PC-3 (cell line): ENCODE measurements around the gene PIGH. TPM values are rescaled to one million over a fixed set of nuclear protein-coding genes. Genes with fewer than 3 reads are reported as not detected.
A peak's percentile ranks its signal among the peaks of the same experiment; 100 is the strongest.

Experiments
- ATAC-seq: fragments of 200-7000 bp; cut with Tn5 transposase; 2 replicates; pipeline ENCODE4 v1.9.1; 2020; ENCODE audit warnings: mild to moderate bottlenecking, moderate library complexity
- BruUV-seq: library from RNA; stranded (reverse); fragments of 400-500 nt; replicated peaks from 2 replicates; lab custom pipeline; 2021; lab: Mats Ljungman, UMichigan
- CTCF ChIA-PET: fragments of 300-600 bp; sonication (Branson Sonifier 250); formaldehyde crosslinking; loops from one replicate; lab custom pipeline; 2022; ENCODE audit warnings: antibody characterized with exemption; lab: Charles Lee
- POLR2A ChIA-PET: fragments of 300-600 bp; sonication (Branson Sonifier 250); formaldehyde crosslinking; loops from one replicate; lab custom pipeline; 2022; ENCODE audit warnings: antibody characterized with exemption; ENCODE audit not compliant: unreplicated experiment; lab: Charles Lee
- DNase-seq: peaks from one replicate; pipeline ENCODE4 v3.0.0-alpha.2; 2015
- H2AFZ ChIP-seq: fragments of 300-600 bp; sonication (generic); 2 replicates; pipeline ENCODE4 v1.6.0; 2016; ENCODE audit warnings: antibody characterized with exemption, low read length
- H3F3A ChIP-seq: fragments of 300-600 bp; sonication (generic); one replicate; pipeline ENCODE4 v1.6.0; 2017; ENCODE audit warnings: antibody characterized with exemption, low read length, control low read depth, mild to moderate bottlenecking; ENCODE audit not compliant: unreplicated experiment
- H3K27ac ChIP-seq: fragments of 300-600 bp; sonication (generic); 2 replicates; pipeline ENCODE4 v1.5.1; 2016; ENCODE audit warnings: mild to moderate bottlenecking, low read length
- H3K27me3 ChIP-seq: fragments of 300-600 bp; sonication (generic); 2 replicates; pipeline ENCODE4 v1.6.1; 2016; ENCODE audit warnings: low read length, mixed read lengths
- H3K36me3 ChIP-seq: fragments of 300-600 bp; sonication (generic); 2 replicates; pipeline ENCODE4 v1.6.1; 2016; ENCODE audit warnings: low read depth, mixed run types, low read length, mixed read lengths
- H3K4me1 ChIP-seq: fragments of 300-600 bp; sonication (generic); 2 replicates; pipeline ENCODE4 v1.5.1; 2016; ENCODE audit warnings: low read length; ENCODE audit not compliant: insufficient read depth
- H3K4me2 ChIP-seq: fragments of 300-600 bp; sonication (generic); 2 replicates; pipeline ENCODE4 v1.6.0; 2016; ENCODE audit warnings: low read length
- H3K4me3 ChIP-seq: fragments of 300-600 bp; sonication (generic); 2 replicates; pipeline ENCODE4 v1.5.1; 2016; ENCODE audit warnings: mild to moderate bottlenecking, low read length, mixed read lengths
- H3K79me2 ChIP-seq: fragments of 300-600 bp; sonication (generic); 2 replicates; pipeline ENCODE4 v1.6.1; 2017; ENCODE audit warnings: low read length, mixed read lengths
- H3K9ac ChIP-seq: fragments of 300-600 bp; sonication (generic); 2 replicates; pipeline ENCODE4 v1.6.0; 2016; ENCODE audit warnings: mild to moderate bottlenecking, low read length
- H3K9me2 ChIP-seq: fragments of 300-600 bp; sonication (generic); replicated peaks from 2 replicates; pipeline ENCODE4 v1.6.1; 2016; ENCODE audit warnings: mixed run types, low read length, mixed read lengths
- H3K9me3 ChIP-seq: fragments of 300-600 bp; sonication (generic); 2 replicates; pipeline ENCODE4 v1.6.1; 2016; ENCODE audit warnings: low read length, mixed read lengths
- H4K20me1 ChIP-seq: fragments of 300-600 bp; sonication (generic); 2 replicates; pipeline ENCODE4 v1.6.1; 2016; ENCODE audit warnings: low read length, mixed read lengths
- EZH2 ChIP-seq: fragments of 300-600 bp; sonication (generic); IDR thresholded peaks from one replicate; pipeline ENCODE4 v1.6.1; 2017; ENCODE audit warnings: antibody characterized with exemption, mild to moderate bottlenecking, low read length; ENCODE audit not compliant: unreplicated experiment
- EZH2phosphoT487 ChIP-seq: fragments of 300-600 bp; sonication (generic); IDR thresholded peaks from 2 replicates; pipeline ENCODE4 v1.6.1; 2018; ENCODE audit warnings: mild to moderate bottlenecking, antibody characterized with exemption, low read length, borderline replicate concordance
- intact Hi-C: fragments of 100-400 bp; cut with micrococcal nuclease; formaldehyde crosslinking; loops from 2 replicates; pipeline ENCODE4 v1.9.0; 2023
- total RNA-seq: library from RNA; depleted of rRNA; stranded (reverse); fragments of >200 nt; gene quantifications from 2 replicates; pipeline ENCODE4 v1.2.3, GENCODE V29; 2014
- TF ChIP-seq, protein P1 (sequence below): fragments of 300-600 bp; sonication (generic); conservative IDR thresholded peaks from 2 replicates; pipeline ENCODE4 v1.5.1; 2017; ENCODE audit warnings: antibody characterized with exemption, low read depth, mild to moderate bottlenecking, low read length

PIGH gene
- total RNA-seq, 1 experiment from 2014 or later = 66.4 TPM

DNA sequence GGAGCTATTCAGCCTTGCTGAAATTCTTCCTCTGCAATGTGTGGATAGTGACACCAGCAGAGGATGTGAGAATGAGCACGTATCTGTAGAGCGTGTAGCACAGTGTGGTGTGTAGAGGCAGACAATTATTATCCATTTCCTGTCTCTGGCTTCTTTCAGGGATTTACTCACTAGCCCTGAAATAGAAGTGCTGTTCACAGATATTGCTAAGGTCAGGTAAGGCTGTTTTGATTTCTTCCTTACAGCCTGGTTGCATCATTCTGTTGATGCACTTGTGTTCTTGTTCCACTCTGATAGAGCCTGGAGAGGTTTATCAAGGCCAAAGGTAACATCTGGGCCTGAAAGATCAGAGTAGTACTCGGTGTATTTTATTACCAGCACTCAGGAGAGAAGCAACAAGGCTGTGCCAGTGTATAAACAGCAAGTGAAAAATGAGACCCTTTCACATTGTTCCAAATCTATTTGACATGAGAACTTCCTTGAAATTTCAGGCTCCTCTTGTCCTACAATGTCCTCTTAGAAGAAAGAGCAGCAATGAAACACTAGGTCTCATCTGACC is 36.4 kb upstream of the PIGH start:
- ChIA-PET POLR2A (interaction anchor here (1.2 kb wide), 1 partner anchor 14 kb away, joined by 7 read pairs; no protein-coding TSS in a partner anchor), CTCF (interaction anchor here (0.6 to 1.0 kb wide), 2 partner anchors 30 to 282 kb away, joined by 3 to 5 read pairs; no protein-coding TSS in a partner anchor)
- H3K9ac ChIP-seq = no peak overlapping the region
- H3K9me3 ChIP-seq = no peaks in the 10 kb centered on the region
- no peak overlapping the region for H3K27ac ChIP-seq
- no peaks in the 10 kb centered on the region for H3K27me3 ChIP-seq
- no peaks in the 10 kb centered on the region for H4K20me1 ChIP-seq
- H3K36me3 ChIP-seq = no peaks in the 10 kb centered on the region
- intact Hi-C loops = no loop called here
- TF ChIP-seq, protein P1, sequence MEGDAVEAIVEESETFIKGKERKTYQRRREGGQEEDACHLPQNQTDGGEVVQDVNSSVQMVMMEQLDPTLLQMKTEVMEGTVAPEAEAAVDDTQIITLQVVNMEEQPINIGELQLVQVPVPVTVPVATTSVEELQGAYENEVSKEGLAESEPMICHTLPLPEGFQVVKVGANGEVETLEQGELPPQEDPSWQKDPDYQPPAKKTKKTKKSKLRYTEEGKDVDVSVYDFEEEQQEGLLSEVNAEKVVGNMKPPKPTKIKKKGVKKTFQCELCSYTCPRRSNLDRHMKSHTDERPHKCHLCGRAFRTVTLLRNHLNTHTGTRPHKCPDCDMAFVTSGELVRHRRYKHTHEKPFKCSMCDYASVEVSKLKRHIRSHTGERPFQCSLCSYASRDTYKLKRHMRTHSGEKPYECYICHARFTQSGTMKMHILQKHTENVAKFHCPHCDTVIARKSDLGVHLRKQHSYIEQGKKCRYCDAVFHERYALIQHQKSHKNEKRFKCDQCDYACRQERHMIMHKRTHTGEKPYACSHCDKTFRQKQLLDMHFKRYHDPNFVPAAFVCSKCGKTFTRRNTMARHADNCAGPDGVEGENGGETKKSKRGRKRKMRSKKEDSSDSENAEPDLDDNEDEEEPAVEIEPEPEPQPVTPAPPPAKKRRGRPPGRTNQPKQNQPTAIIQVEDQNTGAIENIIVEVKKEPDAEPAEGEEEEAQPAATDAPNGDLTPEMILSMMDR = no peak
- TF ChIP-seq EZH2phosphoT487 = no peak
- TF ChIP-seq EZH2 = no peak
- H3K4me3 ChIP-seq = no peak overlapping the region
- no peaks in the 10 kb centered on the region for H3K79me2 ChIP-seq
- no peak overlapping the region for H3K4me2 ChIP-seq
- no peaks in the 10 kb centered on the region for H3F3A ChIP-seq
- no peak overlapping the region for H2AFZ ChIP-seq
- DNase-seq (no peak), ATAC-seq (peak; percentile 79)
- BruUV-seq = no TSS peak
- no peaks in the 10 kb centered on the region for H3K9me2 ChIP-seq
- H3K4me1 ChIP-seq = no peaks in the 10 kb centered on the region

DNA sequence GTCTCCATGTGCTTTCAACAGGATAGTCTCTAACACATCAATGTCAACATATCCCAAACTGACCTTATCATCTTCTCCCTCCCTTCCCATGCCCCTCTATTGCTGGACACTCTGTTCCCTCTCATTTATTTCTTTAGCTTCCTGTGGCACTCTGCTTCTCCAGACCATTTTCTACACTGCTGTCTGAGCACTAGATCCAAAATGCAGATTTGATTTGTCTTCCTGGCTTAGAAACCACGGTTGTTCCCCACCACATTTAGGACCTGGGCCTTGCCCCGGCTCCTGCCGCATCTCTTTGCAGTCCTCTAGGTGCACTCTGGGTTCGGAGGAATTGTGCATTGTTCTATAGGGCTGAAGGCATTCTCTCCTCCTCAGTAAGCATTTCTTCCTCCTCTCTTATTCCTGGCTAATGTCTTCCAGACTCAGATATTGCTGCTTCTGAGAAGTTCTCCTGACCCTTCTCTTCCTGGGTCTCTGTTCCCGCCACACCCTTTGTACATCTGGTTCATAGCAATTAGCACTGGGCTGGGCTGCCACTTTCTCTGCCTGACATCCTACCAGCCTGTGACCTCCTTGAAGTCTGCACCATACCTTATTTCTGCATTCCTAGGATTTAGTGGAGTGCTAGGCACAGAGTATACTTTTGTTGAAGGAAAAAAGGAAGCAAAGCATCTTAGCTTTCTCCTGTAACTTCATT is 33.5 kb upstream of the PIGH start:
- H3K4me1 ChIP-seq = no peaks in the 10 kb centered on the region
- DNase-seq (no peak), ATAC-seq (no peak)
- no peak overlapping the region for H3K4me3 ChIP-seq
- H3K27me3 ChIP-seq = no peaks in the 10 kb centered on the region
- H3K9me2 ChIP-seq = no peaks in the 10 kb centered on the region
- no peaks in the 10 kb centered on the region for H3F3A ChIP-seq
- ChIA-PET CTCF (no interaction called here), POLR2A (no interaction called here)
- intact Hi-C loops = no loop called here
- no peak overlapping the region for H3K4me2 ChIP-seq
- H3K9ac ChIP-seq = no peak overlapping the region
- H3K27ac ChIP-seq = no peak overlapping the region
- H4K20me1 ChIP-seq = no peaks in the 10 kb centered on the region
- no peaks in the 10 kb centered on the region for H3K79me2 ChIP-seq
- H2AFZ ChIP-seq = no peak overlapping the region
- BruUV-seq = no TSS peak
- no peak for TF ChIP-seq EZH2
- TF ChIP-seq EZH2phosphoT487 = no peak
- TF ChIP-seq, protein P1 = no peak
- no peaks in the 10 kb centered on the region for H3K36me3 ChIP-seq
- H3K9me3 ChIP-seq = no peaks in the 10 kb centered on the region

DNA sequence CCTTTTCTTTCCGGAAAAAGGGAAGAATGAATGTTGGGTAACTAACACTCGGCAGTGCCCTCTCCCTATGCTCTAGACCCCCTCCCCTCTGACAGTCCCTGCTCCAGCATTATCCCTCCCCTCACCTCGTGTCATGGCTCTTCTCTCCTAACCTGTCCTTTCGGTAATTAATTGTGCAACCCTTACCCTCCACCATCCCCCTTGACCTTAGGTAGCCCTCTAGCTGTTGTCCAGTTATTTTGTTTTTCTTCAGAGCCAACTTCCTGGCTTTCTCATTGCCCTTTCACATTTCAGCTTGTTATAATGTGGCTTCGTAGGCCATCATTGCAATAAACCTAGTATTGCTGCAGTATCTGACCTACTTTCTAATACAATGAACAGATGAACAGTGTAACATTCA is 30.9 kb upstream of the PIGH start:
- H3K4me1 ChIP-seq = no peaks in the 10 kb centered on the region
- no peaks in the 10 kb centered on the region for H3F3A ChIP-seq
- DNase-seq (no peak), ATAC-seq (no peak)
- no peaks in the 10 kb centered on the region for H3K9me2 ChIP-seq
- TF ChIP-seq EZH2phosphoT487 (no peak), EZH2 (no peak)
- TF ChIP-seq, protein P1 = no peak
- H4K20me1 ChIP-seq = no peaks in the 10 kb centered on the region
- no peaks in the 10 kb centered on the region for H3K79me2 ChIP-seq
- no peak overlapping the region for H3K4me2 ChIP-seq
- H3K9ac ChIP-seq = no peak overlapping the region
- ChIA-PET CTCF (interaction anchor here (0.6 kb wide), 1 partner anchor 12 kb away, joined by 3 read pairs; no protein-coding TSS in a partner anchor), POLR2A (interaction anchor here (0.6 kb wide), 1 partner anchor 111 kb away, joined by 3 read pairs; no protein-coding TSS in a partner anchor)
- H2AFZ ChIP-seq = no peak overlapping the region
- no TSS peak for BruUV-seq
- H3K27ac ChIP-seq = no peak overlapping the region
- H3K27me3 ChIP-seq = no peaks in the 10 kb centered on the region
- intact Hi-C loops = no loop called here
- H3K4me3 ChIP-seq = no peak overlapping the region
- no peaks in the 10 kb centered on the region for H3K36me3 ChIP-seq
- H3K9me3 ChIP-seq = no peaks in the 10 kb centered on the region
